Right renal pelvis (tissue), 4 donors: ENCODE data around the gene FAM180B. TPM values are rescaled to one million over a fixed set of nuclear protein-coding genes. Genes with fewer than 3 reads are reported as not detected.

Experiments used
- DNase-seq, 4 donors: peaks; one replicate each; pipeline ENCODE4 v3.0.0-alpha.2; 2013; ENCODE audit warnings: low read depth in 4 of 4, low spot score in 3 of 4, missing footprints in 1 of 4
- polyA plus RNA-seq, 4 donors: library from polyadenylated mRNA; unstranded; fragments of 120-200 nt; gene quantifications; one replicate each; pipeline ENCODE4 v1.2.1, GENCODE V29; 2013; ENCODE audit not compliant: insufficient read length in 4 of 4

FAM180B gene
- polyA plus RNA-seq, 4 donors: 0.19 to 0.40 (median 0.26) TPM

DNA sequence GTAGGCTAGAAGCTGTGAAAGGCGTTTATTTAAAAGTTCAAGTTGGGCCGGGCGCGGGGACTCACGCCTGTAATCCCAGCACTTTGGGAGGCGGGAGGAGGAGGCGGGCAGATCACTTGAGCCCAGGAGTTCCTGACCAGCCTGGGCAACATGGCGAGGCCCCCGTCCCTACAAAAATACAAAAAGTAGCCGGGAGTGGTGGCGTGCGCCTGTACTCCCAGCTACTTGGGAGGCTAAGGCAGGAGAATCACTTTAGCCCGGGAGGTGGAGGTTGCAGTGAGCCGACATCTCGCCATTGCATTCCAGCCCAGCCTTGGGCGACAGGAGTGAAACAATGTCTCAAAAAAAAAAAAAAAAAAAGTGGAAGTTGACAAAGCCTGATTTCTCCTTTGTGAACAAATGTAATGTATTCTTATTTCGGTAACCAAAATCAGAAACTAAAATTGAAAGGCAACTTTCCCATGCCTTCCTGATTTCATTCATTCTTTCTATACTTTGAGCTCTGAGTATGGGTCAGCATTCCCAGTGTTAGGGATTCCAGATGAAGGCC, 20.3 kb upstream of the FAM180B start:
- DNase-seq: no peak

DNA sequence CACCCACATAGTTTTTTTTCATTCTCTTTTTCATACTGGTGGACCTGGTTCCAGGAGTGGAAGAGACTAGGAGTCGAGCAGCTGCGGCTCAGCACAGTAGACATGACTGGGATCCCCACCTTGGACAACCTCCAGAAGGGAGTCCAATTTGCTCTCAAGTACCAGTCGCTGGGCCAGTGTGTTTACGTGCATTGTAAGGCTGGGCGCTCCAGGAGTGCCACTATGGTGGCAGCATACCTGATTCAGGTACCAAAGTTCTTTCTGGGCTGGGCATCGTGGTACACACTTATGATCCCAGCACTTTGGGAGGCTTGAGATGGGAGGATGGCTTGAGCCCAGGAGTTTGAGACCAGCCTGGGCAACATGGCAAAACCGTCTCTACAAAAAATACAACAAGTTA, 16.8 kb upstream of the FAM180B start:
- DNase-seq: no peak

DNA sequence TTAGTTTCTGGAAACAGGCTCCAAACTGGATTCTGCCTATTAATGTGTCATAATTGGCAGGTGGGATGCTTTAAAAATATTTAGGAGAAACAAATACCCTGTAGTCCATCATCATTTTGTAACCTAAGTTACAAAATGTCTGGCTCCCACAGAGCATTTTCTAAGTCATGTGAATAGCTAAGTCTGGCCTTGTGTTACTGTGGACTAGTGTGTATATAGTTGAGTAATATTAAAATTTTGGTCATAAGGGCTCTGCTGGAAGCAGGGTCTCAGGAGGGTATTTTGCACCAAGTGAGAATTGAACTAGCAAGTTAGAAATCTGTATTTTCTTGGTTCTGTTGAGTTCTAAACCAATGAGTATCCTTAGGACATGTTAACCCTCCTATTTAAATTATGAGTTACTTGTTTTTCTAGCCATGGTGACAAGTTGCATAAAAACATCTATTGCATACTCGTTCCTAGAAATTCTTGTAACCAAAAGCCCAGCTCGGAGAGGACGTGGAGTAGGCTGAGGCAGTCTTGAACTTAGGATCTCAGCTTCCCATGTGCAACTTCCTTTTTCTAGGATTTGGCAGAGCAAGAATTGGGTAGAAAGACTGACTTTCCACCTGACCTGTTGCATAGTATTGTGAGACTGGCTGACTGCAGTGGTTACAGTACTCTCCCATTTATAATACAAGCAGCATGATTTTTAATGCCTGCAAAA, 15.7 kb upstream of the FAM180B start:
- no peak for DNase-seq

DNA sequence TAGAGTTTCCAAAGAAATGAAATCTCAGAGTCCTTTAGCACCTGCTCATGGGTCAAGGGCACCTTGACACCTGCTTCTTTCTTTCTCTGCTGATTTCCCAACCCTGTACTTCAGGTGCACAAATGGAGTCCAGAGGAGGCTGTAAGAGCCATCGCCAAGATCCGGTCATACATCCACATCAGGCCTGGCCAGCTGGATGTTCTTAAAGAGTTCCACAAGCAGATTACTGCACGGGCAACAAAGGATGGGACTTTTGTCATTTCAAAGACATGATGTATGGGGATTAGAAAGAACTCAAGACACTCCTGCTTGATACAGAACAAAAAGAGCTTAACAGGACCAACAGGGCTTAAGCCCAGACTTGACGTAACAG, 15.1 kb upstream of the FAM180B start:
- DNase-seq: no peak

DNA sequence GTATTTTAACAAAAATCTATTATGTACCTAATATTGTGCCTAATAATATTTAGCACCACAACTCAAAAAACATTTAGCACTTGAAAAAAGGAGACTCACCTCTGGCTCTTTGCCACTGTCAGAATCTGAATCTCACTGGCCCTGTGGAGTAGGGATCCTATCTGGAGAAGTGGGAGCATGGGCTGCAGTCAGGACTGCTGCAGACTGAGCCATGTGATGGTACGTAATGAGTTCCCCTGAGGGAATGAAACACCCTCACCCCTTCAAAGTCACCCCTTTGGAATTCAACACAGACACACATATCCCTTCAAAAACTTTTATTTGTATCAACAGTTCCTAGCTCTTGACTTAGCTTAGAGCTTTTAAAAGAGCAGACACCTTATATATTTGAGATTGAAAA, 14.6 kb upstream of the FAM180B start:
- no peak for DNase-seq

DNA sequence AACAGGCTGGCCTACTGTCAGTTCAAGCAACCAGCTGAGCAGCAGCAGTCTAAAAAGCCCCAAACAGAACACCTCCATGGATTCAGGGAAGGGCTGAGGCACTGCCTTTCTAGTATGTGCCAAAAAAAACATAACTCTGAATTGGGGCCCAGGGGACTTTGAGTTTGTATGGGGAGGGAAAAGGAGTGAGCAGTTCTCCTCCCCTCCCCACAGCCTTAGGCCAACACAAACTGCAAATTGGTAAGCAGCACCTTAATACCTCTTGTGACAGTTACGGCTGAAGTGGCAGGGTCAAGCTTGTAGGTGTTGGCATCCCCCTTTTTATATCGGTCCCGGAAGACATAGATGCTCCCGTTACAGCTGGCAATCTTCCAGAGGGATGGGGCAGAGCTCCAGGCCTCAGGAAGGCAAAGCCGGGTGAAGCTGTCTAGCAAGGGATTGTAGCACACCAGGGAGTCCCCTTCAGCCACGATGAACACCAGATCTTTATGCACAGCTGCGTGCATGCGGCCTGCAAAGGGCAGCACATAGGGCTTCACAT, 13.7 kb upstream of the FAM180B start:
- DNase-seq: no peak

DNA sequence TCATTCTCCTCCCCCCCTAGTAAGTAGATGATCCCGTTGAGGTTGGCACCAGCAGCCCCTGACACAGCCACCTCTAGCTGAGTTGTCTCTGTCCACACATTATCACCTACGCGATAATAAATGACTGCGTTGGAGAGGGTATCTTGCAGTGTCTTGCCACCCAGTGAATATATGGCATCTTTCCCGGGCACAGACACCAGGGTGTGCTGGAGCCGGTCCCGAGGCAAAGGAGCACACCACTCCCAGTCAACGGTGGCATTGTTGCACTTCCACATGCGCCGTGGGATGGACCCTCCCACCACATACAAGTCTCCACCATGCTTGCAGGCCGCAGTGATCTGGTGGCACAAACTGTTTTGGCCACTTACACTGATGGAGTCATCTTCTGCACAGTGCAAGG, 13.2 kb upstream of the FAM180B start:
- DNase-seq: no peak

DNA sequence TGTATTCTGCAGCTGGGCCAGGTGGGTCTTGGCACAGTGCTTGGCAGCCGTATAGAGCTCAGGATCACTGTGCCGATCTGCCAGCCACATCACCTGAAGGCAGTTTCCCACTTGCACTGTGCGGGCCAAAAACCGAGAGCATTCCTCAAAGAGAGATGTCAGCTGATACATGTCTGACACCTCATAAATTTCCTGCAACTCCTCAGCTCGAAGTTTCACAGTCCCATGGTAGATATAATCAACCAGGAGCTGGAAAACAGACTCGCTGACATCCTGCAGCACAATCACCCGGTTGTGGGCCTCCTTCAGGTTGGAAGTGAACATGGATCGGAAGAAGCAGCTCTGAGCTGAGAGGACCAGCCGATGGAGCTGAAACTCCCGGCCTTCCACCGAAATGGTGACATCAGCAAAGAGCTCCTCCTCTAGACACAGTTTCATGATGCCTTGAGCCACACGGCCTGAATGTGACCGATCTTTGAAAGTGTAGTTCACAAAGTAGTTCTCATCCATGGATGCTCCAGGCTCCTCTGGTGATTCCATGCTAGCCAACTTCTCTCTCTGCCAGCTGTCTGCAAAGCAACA, 8.9 kb upstream of the FAM180B start:
- DNase-seq: no peak

DNA sequence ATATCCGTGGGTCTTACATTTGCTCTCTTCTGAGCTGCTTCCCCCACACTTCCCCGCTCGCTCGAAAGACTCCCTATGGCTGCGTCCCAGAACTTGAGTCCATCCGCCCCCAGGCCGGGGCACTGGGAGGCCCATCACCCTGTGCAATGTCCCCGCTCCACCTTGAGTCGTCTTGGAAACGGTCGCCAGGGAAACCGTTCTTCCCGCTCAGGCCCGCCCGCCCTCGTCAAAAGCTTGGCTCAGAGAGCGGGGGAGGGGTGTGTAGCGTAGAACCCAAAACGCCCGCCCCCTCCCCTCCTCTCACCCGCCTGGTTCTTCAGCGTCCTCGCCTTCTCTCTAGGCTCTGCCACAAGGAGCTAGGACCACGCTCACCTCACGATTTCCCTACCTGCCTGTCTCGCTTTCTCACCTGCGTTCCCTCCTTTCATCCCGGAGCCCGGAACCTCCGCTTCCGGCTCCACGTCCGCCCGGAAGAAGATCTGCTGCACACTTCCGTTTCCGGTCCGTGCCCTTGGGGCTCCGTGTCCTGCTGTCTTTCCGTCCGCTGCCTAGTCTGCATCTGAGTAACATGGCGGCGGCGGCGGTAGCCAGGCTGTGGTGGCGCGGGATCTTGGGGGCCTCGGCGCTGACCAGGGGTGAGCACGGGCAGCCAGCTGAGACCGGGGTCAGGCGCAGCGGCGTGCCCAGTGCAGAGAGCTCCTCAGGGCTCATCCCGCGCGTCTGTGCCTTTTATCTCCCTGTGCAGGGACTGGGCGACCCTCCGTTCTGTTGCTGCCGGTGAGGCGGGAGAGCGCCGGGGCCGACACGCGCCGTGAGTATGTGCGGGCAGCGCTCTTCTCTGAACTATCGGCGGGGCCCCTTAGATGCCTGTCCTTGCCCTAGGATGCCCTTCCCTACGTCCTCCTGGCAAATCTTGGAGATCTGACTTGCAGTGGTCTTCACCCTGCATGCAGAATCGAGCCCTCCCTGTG, 7.7 kb upstream of the FAM180B start, which contains the start of the genes KBTBD4 and NDUFS3:
Gene KBTBD4 (minus strand): TSS at position 447 of the 971 bp plus-strand sequence. CDS start 19 bp downstream, at position 428.
Gene NDUFS3 (plus strand): TSS at position 551 of the 971 bp plus-strand sequence. CDS start 18 bp downstream, at position 569.
- peak; percentile 85 to 91 (median 87) for DNase-seq

DNA sequence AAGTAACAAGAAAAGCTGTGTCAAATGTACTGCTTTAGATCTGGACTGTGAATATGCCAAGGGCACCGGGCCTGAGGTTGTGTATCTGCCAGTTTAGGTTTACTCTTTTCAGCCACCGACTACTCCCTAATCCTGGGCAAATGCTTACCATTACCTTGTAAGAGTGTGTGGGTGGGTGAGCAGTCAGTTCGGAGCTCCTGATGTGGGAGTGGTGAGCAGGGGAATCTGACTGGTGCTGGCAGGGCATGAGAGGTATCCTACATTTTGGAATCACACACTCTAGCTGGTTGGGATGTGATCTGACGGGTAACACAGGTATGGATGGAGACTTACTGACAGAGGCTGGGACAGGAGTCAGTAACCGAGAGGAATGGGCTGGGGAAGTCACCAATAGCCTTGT, 2.6 kb upstream of the FAM180B start:
- no peak for DNase-seq

DNA sequence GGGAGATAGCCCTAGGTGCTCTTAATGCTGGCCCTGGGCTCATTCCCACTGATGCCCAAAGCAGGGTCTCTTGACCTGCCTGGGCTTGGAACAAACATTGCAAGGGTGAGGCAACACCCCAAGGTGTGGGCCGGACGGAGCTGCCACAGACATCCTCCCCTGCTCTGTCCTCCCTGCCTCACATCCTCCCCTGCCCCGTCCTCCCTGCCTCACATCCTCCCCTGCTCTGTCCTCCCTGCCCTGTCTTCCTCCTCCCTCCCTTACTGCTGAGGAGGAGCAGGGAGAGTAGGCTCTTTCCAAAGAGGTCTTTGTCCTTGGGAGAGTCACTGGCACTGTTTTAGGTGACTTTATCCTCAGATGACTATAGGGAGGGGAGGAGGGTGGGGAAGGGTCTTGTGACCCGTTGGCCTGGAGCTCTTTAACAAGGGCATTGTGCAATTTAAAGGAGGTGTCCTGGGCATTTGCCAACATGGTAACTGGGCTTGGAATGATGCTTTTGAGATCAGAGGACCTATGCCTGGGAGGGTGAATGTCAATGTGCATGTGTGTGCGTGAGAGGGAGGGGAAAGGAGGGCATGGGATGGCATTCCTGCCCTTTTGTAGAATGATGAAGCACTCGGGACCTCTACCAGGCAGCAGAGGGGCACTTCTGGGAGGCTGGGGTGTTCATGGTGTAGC, 700 bp downstream of the FAM180B start:
- no peak for DNase-seq

DNA sequence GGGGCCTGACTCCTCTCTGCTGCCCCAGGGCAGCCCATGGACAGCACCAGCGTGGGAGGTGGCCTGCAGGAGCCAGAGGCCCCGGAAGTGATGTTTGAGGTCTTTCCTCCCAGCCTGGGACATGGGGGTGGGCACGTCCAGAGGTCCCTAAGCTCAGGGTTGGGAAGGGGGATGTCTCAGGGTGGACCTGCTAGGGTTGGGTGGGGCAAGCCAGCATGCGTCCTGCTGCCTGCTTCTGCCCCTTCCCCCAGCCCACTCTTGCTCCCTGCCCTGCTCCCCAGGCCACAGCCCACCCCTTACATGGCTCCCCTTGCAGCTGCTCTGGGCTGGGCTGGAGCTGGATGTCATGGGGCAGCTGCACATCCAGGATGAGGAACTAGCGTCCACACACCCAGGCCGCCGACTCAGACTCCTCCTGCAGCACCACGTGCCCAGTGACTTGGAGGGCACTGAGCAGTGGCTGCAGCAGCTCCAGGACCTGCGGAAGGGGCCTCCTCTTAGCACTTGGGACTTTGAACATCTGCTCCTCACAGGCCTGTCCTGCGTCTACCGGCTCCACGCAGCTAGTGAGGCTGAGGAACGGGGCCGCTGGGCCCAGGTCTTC, 1.3 kb downstream of the FAM180B start:
- DNase-seq: no peak

DNA sequence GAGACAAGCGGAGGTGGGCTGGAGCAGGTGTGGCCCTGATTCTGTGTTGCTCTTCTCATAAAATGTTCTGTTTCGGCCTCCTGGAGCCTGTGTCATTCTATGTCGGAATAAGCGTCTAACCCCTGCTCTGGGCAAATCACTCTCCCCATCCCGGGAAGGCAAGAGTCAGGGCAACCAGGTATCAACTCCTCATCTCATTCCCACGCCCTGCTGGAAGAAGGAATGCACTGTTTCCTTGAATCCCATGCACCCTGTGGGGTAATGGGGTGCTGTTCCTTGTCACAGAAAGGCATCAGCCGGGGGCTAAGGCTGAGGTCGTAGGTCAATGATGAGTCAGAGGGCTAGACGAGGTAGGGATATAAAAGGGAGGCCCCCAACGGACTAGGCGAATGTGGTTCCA, 2.6 kb downstream of the FAM180B start:
- DNase-seq: no peak

DNA sequence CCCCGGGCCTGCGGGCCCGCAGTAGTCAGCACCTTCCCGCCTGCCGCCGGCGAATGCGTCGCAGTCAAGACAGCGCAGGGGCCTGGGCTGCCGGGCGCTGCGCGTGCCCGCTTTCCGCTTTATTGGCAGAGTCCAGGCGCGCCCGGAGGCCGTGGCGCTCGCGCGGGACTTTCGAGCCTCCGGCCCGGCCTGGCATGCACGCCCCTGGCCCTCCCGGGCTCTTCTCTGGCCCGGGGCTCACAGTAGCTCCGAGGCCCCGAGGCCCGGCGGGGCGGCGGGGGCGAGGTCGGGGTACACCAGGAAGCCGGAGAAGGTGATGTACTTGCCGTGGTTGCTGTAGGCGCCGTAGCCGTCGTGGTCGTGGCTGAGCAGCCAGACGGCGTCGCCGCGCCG, 3.1 kb downstream of the FAM180B start:
- no peak for DNase-seq

DNA sequence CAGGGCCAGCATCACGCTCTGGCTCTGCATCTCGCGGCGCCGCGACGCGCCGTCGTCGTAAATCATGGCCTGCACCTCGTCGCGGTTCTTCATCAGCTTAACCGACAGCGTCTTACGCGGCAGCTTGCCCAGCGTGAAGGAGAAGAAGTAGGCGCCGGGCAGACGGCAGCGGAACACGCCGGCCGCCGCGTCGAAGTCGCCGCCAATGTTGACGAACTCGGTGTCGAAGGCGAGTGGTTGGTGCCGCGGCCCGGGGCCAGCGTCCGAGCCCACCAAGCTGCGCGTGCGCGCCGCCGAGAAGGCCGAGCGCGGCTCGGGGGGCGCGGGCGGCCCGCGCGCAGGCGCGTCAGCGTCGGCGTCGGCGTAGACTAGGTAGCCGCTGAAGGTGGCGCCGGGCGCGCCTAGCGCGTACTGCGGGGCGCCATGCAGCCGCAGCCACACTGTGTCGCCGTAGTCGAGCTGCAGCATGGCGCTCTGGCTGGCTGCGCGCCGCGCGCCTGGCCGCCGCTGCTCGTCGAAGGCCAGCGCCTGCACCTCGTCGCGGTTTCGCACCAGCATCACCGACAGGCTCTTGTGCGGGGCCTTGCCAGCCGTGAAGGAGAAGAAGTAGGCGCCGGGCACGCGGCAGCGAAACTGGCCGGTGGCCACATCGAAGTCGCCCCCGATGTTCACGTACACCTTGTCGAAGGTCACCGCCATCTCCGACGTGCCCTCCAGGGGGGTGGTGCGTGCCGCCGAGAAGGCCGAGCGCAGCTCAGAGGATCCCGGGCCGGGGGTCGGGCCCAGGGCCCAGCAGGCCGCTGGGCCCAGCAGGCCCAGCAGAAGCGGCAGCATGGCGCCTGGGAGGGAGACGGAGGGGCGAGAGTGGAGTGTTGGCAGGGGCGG, 3.7 kb downstream of the FAM180B start:
- DNase-seq: peak in 1 of 4 donors; percentile 75

DNA sequence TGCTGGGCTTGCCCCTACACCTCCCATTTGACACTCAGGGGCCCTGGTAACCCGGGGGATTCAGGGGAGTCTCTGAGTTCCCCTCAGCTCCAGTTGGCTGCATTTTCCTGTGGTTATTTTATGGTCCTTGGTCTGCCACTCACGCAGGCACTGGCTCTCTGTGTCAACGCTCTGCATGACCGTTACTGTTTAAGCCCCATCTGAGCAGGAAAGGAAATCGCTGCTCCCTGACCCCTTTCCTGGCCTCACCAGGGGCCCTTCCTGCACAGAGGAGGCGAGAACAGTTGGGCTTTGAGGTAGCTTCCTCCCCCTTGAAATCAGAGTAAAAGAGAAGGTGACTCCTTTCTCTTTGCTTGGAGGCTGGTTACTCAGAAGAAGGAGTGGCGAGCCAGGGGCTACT, 5.3 kb downstream of the FAM180B start:
- no peak for DNase-seq

DNA sequence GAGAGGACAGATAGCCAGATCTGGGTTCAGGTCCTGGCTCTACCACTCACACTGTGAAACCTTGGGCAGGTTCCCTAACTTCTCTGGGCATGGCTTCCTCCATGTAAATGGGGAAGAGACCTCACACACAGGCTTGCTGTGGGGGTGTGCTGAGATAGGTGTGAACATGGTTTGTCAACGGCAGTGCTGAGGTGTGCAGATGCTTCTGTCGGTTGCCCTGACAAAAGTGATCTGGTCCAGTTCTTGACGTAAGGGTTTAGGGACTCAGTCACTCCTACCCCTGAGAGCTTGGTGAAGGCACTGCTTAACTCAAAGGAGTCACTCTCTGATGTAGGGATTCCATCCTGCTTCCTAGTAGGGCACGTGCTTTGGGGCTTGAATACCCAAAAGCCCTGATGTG, 5.8 kb downstream of the FAM180B start:
- no peak for DNase-seq

DNA sequence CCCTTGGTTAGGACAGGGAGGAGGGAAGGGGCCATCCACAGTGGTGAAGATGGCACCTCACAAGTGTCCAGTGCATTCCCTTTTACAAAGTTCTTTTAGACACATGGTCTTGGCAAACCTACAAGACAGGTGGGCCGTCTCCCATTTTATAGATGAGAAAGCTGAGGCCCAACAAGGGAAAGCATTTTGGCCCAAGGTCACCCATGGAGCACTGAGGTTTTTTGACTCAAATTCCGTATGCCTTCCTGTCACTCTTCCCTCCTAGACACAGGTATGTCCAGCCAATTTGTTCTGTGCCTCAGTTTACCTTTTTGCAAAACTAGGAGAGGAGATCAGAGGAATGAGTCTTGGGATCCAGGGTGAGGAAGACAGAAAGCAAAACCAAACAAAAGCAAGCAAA, 6.5 kb downstream of the FAM180B start:
- no peak for DNase-seq

DNA sequence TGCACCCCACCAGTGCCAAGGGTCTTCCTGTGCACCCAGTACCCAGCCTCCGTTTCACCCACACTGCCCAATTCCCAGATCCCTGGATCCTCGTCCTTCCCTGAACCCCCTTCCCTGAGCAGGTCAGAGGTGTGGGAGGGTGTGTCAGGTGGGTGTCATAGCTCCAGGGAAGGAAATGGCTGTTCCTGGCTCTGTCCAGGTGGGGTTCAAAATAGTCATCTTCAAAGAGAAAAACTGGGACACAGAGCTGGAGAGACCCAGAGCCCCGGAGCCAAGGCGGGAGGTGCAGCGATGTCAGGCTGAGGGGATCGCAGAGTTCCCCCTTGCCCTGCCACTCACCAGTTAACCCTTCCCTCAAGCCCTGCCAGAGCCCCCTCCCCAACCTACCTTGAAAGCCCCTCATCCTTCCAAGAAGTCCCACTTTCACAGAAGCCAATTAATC, 7.0 kb downstream of the FAM180B start:
- DNase-seq: no peak
